GM18519 (cell line): Measurements from ENCODE around the gene TCF7L1.

Experiments
- ATAC-seq: cut with Tn5 transposase; IDR thresholded peaks from one replicate; pipeline ENCODE4 v1.9.1; 2021; ENCODE audit warnings: mild to moderate bottlenecking, moderate library complexity; ENCODE audit not compliant: unreplicated experiment, low FRiP score

The TCF7L1 gene

DNA sequence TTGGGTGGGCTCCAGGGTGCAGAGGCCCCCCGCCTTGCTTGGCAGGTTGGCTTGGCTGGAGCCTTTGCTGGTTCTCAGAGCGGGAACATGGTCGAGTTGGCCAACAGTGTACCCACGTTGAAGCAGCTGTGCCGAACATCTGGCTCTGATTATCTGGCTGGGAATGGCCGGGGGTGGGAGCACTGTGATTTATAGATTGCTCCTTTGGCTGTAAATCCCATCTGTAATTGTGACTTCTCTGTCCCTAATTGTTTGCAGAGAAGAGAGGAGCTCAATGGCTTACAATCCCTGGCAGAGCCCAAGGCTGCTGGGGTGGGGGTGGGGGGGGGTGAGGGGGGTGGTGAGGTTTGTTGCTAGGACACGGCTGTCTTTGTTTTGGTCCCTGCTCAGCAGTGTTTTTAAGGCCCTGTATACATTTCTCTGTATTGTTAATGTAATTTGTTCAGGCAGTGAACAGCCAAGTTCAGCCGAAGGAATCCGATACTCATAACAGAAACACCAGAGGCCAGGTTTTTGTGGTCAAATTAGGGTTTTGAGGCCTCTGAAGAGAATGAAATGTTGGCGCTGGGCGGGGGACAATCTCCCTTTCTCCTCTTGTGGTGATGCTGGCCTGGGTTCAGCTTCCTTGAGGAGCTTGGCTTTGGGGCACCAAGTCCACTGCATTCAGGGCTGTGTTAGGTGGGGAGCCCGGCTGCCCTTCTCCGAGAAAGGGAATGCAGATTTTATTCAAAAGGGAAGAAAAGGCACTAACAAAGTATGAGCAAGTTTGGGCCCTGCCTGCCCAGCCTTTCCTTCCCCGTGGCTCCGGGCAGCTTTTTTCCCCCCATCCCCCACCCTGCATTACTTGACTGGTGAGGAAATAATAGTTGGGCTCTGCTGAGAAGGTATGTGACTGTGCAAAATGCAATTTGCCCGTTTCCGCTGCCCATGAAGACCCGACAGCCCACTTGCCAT is 82.5 kb downstream of the TCF7L1 start:
- no peak for ATAC-seq

DNA sequence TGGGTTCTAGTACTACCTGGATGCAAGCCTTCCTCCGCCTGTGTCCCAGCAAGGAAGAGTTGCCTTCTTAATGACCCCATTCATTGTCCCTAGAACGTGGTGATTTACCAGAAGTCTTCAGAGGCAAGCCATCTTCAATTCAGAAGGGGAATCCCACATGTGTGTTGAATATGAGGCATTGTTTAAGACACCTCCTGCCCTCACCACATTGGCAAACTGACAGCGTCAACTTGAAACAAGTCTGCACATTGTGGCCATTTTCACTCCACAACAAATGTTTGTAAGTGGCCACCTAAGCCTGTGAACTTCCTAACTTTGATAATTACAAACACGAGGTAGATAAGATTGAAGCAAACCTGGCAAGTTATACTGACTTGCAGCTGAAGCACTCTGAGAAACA is 83.7 kb downstream of the TCF7L1 start:
- ATAC-seq, result no peak

DNA sequence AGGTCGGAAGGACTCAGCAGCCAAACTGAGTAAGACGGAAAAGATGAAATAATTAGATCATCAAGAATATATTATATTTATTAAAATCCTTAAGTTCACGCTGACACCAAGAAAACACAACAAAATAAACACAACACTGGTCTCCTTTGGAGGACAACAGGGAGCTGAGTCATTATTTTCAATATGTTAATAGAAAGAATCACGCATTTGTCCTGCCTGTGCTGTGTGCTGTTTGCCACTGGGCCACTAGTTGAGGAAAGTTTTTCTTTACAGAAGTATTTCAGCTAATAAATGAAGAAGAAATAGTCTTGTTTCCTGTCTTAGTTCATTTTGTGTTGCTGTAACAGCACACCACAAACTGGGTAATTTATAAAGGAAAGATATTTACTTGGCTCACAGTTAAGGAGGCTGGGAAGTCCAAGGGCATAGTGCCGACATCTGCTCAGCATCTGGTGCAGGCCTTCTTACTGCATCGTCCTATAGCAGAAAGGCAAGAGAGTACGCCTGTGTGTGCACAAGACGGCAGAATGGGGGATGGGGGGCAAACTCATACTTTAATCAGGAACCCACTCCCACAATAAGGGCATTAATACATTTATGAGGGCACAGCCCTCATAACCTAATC is 88.0 kb downstream of the TCF7L1 start:
- ATAC-seq, result no peak

DNA sequence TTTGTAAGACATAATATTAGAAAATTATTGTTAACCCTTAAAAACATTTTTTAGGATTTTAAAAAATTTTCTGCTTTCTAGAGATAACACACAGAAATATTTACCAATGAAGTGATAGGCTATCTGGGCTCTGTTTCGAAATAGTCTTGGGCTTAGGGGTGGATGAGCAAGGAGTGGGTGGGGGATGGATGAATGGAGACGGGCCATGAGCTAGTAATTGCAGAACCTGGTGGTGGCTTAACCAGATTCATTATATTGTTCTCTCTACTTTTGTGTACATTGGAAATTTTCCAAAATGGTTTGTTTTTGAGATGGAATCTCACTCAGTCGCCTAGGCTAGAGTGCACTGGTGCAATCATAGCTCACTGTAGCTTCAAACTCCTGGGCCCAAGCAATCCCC is 89.6 kb downstream of the TCF7L1 start:
- ATAC-seq, result no peak

DNA sequence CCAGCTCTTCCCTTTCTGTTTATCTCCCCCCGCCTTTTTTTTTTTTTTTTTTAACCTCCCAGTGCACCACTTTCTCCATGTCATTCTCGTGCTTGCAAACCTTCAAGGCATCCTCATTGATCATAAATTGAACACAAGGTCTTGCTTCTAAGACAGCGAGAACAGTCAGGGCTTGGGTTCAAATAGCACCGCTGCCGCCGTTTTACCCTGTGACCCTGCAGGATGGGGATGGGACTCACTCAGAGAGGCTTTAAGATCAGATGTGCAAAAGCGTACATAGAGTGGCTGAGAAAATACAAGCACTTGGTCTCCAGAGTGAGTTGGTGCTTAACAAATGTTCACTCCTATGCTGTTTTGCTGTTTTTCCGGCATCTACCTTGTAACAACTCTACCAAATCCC is 93.6 kb downstream of the TCF7L1 start:
- no peak for ATAC-seq

DNA sequence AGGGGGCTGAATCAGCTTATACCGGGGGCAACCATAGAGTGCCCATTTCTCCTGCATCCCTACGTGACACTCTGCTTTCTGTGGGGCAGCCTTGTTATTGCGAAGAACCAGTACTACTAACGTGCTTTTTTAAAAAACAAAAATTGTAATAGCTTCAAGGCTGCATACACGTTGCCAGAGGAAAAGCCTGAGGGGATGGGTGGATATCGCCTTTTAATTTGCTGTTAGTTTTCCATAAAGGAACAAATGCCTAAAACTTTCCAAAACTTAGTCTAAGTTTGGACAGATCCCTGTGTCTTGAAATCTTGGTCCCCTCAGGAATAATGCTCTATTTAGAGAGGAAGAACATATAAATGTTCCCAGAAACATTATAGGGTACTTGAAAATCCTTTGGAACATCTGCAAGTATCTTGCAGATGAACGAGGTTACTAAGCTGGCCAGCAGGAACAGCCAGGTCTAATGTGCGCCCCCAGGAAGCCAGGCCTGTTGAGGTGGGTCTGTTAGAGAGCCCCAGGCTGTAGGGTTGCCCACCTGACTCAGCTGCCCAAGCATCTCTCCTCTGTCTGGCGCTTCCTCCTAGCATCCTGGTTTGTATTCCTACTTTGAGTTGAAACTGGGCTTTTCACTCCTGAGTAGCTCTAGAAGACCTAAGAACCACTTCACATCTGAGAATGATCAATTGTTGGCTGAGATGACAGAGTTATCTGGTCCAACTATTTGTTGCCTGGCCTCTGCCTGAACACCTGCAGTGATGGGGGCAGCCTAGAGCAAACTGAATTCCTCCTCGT is 97.7 kb downstream of the TCF7L1 start:
- no peak for ATAC-seq

DNA sequence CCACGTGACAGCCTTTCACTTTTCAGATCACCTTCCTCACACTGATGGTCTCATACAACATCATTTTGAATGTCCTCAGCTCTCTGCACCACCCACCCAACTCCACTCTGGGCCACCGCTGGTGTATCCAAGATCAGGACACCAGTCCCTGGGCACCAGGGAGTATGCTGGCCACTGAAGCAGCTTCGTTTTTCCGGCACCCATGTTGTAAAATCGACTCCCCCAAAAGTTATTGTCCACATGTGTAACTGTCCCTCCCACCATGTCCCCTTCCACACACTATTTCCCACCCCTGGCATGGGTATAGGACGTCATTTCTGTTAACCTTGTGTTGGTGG is 98.2 kb downstream of the TCF7L1 start:
- no peak for ATAC-seq

DNA sequence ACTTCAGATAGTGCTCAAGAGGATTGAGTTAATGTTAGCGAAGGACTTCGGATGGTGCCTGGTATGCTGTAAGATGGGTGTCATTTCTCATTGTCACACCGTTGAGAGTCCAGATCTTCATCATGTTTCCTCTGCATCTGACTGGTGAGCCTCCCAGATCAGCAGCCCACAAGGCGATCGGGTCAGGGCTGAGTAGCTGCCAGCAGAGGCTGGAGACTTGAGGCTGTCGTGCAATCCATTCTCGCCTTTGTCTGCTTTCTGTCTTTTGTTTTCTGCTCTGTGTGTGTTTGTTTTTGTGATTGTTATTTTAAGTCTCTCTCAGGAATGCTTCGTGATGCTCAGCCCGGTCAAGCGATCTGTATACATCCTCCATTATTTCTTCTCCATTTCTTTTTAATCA is 98.8 kb downstream of the TCF7L1 start:
- no peak for ATAC-seq

DNA sequence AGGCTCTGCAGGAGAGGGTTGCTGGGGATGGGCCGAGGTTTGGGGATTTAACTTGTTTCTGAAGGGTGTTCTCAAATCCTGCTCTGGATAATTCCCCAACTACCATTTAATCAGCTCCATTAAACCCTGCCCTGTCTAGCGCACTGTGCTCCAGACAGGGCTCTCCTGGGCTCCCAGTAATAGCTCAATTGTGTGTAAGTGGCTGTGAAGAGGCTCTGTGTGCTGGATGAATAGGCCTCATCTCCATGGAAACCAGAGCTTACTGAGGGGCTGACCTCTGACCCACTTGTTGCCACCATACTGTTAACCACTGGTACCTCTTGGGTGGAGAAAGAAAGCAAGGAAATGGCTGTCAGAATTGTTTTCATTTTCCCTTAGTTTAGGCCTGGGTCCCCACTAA is 101.7 kb downstream of the TCF7L1 start:
- no peak for ATAC-seq

DNA sequence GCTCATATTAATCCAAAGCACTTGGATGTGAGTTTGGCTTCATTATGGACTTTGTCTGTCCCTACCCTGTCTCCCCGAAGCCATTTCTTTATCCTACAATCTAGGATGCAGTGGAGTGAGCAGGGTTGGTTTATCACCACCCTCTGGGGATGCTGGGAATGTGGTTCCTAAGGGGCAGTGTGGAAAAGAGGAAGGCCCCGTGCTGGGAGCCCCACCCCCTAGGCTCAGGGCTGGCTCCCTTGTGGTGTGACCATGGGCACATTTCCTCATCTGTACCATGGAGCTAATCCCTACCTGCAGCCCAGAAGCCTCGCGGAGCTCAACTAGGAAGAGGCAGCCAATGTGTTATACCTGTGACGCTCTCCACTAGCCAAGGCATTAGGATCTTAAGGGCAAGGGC is 102.1 kb downstream of the TCF7L1 start:
- no peak for ATAC-seq

DNA sequence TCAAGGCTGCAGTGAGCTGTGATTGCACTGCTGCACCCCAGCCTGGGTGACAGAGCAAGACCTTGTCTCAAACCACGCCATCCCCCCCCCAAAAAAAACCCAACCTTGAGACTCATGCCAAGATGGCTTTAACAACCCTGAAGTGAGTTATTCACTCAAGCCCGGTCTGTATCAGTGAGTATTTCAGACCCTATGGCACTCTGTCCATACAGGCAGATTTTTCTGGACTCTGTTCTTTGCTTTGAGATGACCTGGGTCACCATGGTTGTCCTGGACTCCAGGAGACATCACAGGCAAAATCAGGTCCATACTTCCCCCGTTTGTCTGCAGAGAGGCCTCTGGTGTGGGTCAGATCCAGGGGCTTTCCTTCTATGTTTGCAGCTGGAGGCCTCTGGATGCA is 102.9 kb downstream of the TCF7L1 start:
- no peak for ATAC-seq

DNA sequence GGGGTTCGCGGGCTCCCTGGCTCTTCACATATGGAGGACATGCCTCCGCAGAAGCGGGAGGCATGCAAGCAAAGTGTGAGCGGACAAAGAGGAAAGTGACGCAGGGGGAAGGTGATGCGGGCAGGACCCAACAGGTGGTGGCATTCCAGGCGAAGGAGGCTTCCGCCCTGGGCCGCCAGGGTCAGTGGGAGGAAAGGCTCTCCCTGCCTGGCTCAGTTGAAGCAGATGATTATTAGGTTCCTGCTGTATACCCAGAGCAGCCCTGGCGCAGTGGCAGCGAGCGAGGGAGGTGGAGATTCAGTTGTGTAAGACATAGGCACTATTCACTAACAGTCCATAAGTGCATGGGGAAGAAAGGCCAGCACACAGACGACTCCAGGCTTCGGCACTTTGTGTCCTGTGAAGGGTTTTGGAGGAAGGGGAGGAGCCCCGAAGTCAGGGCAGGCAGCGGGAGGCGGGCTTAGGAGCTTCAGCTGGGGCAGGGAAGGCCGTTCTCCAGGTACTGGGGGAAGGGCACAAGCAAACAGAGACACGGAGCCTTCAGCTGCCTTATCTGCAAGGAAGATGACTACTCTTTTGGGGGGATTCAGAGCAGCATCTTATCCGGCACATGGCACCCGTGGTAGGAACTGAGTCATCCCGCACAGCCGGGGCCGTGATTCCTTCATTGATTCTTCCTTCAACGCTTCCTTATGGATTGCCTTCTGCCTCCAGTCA is 104.8 kb downstream of the TCF7L1 start:
- no peak for ATAC-seq

DNA sequence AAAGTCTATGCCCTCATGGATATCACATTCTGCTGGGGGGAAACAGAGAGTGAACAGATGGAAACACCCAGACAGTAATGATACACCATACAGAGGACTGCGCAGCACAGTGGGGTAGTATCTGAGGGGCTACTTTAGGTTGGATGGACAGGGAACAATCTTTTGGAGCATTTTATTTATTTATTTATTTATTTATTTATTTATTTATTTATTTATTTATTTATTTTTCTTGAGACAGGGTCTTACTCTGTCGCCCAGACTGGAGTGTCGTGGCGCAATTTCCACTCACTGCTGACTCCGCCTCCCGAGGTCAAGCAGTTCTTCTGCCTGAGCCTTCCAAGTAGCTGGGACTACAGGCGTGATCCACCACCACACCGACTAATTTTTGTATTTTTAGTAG is 105.4 kb downstream of the TCF7L1 start:
- ATAC-seq, result no peak

DNA sequence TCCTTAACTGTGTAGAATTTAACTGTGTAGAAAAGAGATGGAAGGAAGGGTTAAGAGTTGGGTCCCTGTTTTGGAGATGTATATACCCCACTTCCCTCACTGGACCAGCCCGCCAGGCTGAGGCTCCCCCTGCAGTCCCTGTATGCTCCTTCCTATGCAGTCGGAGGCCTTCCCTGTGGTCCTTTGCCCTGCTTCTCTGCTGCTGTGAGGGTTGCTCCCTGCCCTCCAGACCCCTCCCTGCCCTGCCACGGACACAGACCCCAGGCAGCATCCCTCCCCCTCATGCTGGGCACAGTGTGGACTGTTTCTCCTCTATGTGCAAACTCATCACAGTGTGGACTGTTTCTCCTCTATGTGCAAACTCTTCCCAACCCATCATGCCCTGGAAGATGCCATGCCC is 105.9 kb downstream of the TCF7L1 start:
- no peak for ATAC-seq

DNA sequence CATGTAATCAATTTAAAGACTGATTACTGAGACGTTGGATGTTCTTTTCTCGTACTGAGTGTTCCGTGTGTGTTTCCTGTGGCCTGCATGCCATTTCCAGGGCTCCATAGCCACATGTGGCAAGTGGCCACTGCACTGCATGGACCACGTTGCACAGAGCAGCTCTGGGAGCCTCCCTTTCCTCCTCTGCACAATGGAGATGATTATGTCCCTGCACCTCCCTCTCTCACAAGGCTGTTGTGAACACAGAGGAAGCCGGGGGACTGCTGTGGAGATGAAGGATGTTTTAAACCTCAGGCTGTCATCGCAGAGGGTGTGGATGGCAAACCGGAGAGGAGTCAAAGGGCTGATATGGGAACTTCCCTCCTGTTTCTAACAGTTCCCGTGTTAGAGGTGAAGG is 106.9 kb downstream of the TCF7L1 start:
- no peak for ATAC-seq

DNA sequence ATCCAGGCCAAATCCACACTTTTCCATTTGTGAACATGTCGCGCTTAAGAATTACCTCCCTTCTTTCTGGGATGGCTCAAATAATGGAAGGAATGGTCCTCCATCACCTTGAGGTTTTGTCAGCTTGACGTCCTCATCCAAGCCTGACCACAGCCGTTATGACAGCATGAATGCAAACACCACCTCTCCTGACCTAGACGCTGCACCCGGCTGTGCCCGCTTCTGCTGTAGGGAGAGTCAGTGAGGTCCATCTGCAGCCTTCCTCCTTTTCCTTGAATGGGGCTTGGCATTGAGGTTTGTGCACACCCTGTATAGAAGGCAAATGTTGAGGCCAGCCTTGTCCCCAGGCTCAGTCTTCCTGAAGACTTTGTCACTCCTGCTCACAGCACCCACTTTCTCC is 109.1 kb downstream of the TCF7L1 start:
- no peak for ATAC-seq

DNA sequence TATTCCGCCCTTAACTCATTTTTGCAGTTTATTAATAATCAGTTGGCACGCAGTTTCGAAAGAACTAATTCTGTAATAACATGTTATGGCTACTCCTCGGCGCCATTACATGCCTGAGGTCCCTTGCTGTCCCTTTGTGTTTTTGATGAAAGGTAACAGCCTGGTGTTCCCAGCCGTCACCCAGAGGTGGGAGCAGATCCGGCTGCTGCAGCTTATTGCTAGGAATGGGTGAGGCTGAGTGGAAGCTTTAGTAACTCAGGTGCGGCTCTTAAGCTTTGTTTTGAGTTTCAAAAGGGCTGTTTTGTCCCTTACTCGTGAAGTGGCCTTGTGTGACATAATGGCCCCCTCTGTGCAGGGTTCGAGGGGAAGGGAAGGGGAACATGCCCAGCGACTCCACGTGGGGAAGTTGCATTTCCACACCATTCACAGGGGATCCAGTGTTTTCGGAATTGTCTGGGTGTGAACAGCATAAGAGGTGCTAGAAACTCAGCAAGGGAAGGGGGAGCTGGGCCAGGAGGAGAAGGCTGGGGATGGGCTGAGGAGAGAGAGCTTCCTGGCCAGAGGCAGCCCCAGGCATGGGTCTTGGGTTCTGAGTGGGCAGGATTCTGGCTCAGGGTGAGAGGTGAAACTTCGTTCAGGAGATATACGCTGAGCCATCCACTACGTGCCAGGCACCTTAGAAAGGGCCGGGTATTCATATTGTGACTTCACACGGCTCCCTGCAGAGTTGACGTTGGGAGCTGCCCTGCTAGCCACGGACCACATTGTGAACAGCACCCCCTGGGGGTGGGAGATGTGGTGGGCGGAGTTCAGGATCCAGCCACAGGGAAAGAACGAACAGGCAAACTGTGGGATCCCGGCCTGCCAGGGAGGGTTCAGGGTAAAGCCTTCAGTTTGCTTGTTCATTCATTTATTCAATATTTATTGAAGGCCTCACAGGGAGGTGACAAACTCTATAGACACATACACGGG is 110.2 kb downstream of the TCF7L1 start:
- ATAC-seq, result no peak

DNA sequence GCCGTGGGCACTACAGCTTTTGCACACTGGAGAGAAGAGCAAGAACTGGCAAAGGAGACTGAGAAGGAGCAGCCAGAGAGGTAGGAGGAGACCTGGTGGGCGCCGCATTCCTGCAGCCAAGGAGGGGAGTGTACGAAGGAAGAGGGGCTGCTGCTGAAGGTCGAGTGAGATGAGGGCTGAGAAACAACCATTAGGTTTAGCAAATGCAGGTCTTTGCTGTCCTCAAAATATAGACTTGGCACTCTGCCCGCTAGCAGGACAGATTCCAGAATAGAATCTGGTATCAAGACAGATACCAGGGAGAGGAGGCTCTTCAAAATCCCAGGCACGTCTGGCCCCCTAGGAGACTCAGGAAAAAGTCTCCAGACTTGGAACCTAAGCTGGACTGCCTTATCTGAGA is 111.6 kb downstream of the TCF7L1 start:
- no peak for ATAC-seq

DNA sequence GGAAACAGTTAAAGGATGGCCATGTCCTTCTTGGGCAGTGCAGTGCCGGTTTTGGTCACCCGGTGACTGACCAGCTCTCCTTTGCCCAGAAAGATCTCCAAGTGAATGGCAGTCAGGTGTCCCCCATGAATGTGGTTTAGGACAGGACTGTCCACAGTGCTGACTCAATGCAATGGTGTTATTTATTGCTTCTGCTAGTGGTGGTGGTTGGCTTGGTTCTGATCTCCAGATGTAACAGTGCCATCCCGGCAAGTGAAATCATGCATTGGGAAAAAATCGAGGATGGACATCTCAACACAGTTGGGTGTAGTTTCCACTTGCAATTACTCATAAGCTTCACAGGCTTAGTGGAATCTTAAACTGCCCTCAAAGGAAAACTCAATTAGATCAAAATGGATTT is 112.7 kb downstream of the TCF7L1 start:
- ATAC-seq, result no peak

DNA sequence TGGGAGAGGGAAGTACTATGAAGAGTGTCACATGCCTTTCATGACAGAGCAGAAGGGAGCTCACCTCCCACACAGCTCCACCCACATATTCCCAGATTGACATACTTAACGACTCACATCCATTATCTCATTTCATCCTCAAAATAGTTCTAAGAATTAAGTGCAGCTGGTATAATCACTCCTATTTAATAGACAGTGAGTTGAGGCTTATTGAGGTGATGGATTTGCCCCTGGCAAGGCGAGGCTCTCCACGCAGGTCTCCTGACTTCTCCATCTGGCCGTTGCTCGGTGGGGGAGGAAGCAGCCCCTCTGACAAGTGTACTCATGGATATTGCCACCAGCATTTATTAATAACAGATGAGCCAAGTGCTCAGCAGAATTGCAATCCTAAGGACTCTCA is 113.2 kb downstream of the TCF7L1 start:
- ATAC-seq, result no peak
